ENCODE data around the gene PGLYRP3. TPM values are rescaled to one million over a fixed set of nuclear protein-coding genes. Genes with fewer than 3 reads are reported as not detected.

PGLYRP3 gene
- total and polyA plus RNA-seq, 2 of the 8 experiments (the other 6 are each of a cell fraction or from before 2014, with no cell fraction given): not detected

GRCh38 chr1:153291514-153291913, 21.2 kb downstream of the PGLYRP3 start:
- Histone ChIP-seq H3K23me2 (ENCODE audit: low read depth, low read length) (peaks cover 2% of the 10 kb centered on the region; the same call in 1 of the 2 replicates), H3K4me2 (ENCODE audit: insufficient read depth in 1 of 2, low read depth in 2 of 2, low read length in 2 of 2) (no peak overlapping the region), H2BK15ac (ENCODE audit: low read length) (no peak overlapping the region), H3K18ac (ENCODE audit: extremely low read depth, low read length) (no peak overlapping the region), H3K27ac (ENCODE audit: low read depth, low read length) (no peak overlapping the region), H2BK120ac (replicated peaks; ENCODE audit: low read depth, low read length) (no peak overlapping the region), H4K8ac (ENCODE audit: extremely low read depth, insufficient read depth, low read length) (no peak overlapping the region), H3K27me3 (replicated peaks in 1 of 4; ENCODE audit: control insufficient read depth in 3 of 4, extremely low read depth in 1 of 4, insufficient read depth in 3 of 4, low read length in 3 of 4) (no peaks in the 10 kb centered on the region; a peak in 1 of 7 replicates), H3K9me3 (ENCODE audit: insufficient read depth in 2 of 2, low read depth in 1 of 2, low read length in 1 of 2) (no peaks in the 10 kb centered on the region), H2AK5ac (ENCODE audit: low read depth, low read length) (no peak overlapping the region), H2BK20ac (ENCODE audit: low read length) (no peak overlapping the region), H2AFZ (ENCODE audit: low read length) (no peak overlapping the region), H3K4me1 (replicated peaks in 1 of 4; ENCODE audit: control insufficient read depth in 3 of 4, insufficient read depth in 4 of 4, low read length in 3 of 4) (peaks cover 0 to 5% (median 2%) of the 10 kb centered on the region in 4 experiments; a peak in 3 of 7 replicates), H3K4me3 (ENCODE audit: extremely low read depth in 1 of 4, insufficient read depth in 2 of 4, low read depth in 3 of 4, low read length in 4 of 4) (no peak overlapping the region), H3K4ac (replicated peaks; ENCODE audit: insufficient read length, low read depth, low read length) (no peak overlapping the region), H4K20me1 (replicated peaks in 1 of 2; ENCODE audit: control insufficient read depth in 1 of 2, insufficient read depth in 2 of 2, low read length in 2 of 2) (no peaks in the 10 kb centered on the region), H4K91ac (replicated peaks; ENCODE audit: insufficient read length, low read length) (no peak overlapping the region), H4K5ac (ENCODE audit: insufficient read length, low read depth, low read length) (no peak overlapping the region), H3K79me2 (ENCODE audit: control insufficient read depth in 1 of 2, insufficient read depth in 2 of 2, low read length in 2 of 2) (no peaks in the 10 kb centered on the region), H3K14ac (ENCODE audit: insufficient read length) (no peak overlapping the region), H2BK12ac (ENCODE audit: low read depth, low read length) (no peak overlapping the region), H3K79me1 (ENCODE audit: low read depth, low read length) (no peaks in the 10 kb centered on the region), H3K9ac (replicated peaks in 1 of 4; ENCODE audit: extremely low read depth in 1 of 4, low read depth in 3 of 4, low read length in 3 of 4) (no peak overlapping the region), H3K56ac (replicated peaks; ENCODE audit: insufficient read length, low read depth, low read length) (no peak overlapping the region), H3K23ac (ENCODE audit: insufficient read length) (no peak overlapping the region), H2BK5ac (ENCODE audit: low read depth, low read length) (no peak overlapping the region), H3K36me3 (ENCODE audit: control insufficient read depth in 2 of 4, insufficient read depth in 4 of 4, low read length in 3 of 4) (no peaks in the 10 kb centered on the region)
- FAIRE-seq (no peak), DNase-seq (ENCODE audit: low read depth in 1 of 2, low spot score in 2 of 2) (no peak)
- no peak for TF ChIP-seq ATF2 (IDR thresholded peaks at IDR 0.05; ENCODE audit: low read length)
- no peak for TF ChIP-seq CEBPB (IDR thresholded peaks at IDR 0.05; ENCODE audit: low read depth, low read length)
- 85% methylated on average over 5 of the region's 5 CpGs; no CpG with 5 or more reads in 1 of the 2 experiments for WGBS, 2 experiments (ENCODE audit: extremely low coverage in 1 of 2, insufficient coverage in 1 of 2, insufficient read length in 1 of 2, insufficient replicate concordance in 2 of 2, low coverage in 1 of 2, low lambda C conversion rate in 2 of 2, missing lambda C conversion rate in 1 of 2)
- POLR2A ChIA-PET (ENCODE audit: partially characterized antibody): no interaction called here
- CTCF ChIA-PET (ENCODE audit: partially characterized antibody): interaction anchor here (1.0 to 1.8 kb wide), 3 partner anchors 9 to 14 kb away, joined by 4 to 7 read pairs (median 4); no protein-coding TSS in a partner anchor

Data from H1 (cell line).